Activated CD8-positive, alpha-beta memory T cell treated with anti-CD3 and anti-CD28 coated beads, Interleukin-2, amount 10 ng/mL, durations not matched to agents 7 days and 5 days (primary cell): Measurements from ENCODE around the gene PTGIR. TPM values are rescaled to one million over a fixed set of nuclear protein-coding genes. Genes with fewer than 3 reads are reported as not detected.
"Not testable (repeated sequence)": the region's sequence is repeated elsewhere in the genome, so short reads cannot be mapped to it uniquely, and the experiment has no call there.

Experiments
- ATAC-seq: fragments of 150-1000 bp; cut with Tn5 transposase; one replicate; pipeline ENCODE4 v1.10.0; 2021; ENCODE audit warnings: moderate library complexity
- CTCF ChIA-PET: fragments of 350-600 bp; sonication (Branson Sonifier 250); formaldehyde crosslinking; loops from one replicate; lab custom pipeline; 2021; ENCODE audit warnings: antibody characterized with exemption; lab: Charles Lee
- DNase-seq: peaks from one replicate; pipeline ENCODE4 v3.0.0-alpha.2; 2020
- H3K27ac Mint-ChIP-seq: one replicate; pipeline ENCODE4 v1.8.0; 2021; ENCODE audit warnings: mild to moderate bottlenecking, mixed read lengths
- H3K27me3 Mint-ChIP-seq: one replicate; pipeline ENCODE4 v1.8.0; 2021; ENCODE audit warnings: mixed read lengths
- H3K36me3 Mint-ChIP-seq: one replicate; pipeline ENCODE4 v1.8.0; 2021; ENCODE audit warnings: mild to moderate bottlenecking, mixed read lengths
- H3K4me1 Mint-ChIP-seq: one replicate; pipeline ENCODE4 v1.8.0; 2021; ENCODE audit warnings: mixed read lengths
- H3K4me3 Mint-ChIP-seq: one replicate; pipeline ENCODE4 v1.8.0; 2021; ENCODE audit warnings: mild to moderate bottlenecking, moderate library complexity, mixed read lengths
- H3K9me3 Mint-ChIP-seq: one replicate; pipeline ENCODE4 v1.8.0; 2022; ENCODE audit warnings: low read depth, mixed read lengths
- total RNA-seq, 2 experiments: library from RNA; stranded (reverse); gene quantifications; one replicate each; pipeline ENCODE4 v1.2.3, GENCODE V29; 2021

PTGIR gene
- total RNA-seq, 2 experiments from 2014 or later, result 1.8 to 27.5 TPM

DNA sequence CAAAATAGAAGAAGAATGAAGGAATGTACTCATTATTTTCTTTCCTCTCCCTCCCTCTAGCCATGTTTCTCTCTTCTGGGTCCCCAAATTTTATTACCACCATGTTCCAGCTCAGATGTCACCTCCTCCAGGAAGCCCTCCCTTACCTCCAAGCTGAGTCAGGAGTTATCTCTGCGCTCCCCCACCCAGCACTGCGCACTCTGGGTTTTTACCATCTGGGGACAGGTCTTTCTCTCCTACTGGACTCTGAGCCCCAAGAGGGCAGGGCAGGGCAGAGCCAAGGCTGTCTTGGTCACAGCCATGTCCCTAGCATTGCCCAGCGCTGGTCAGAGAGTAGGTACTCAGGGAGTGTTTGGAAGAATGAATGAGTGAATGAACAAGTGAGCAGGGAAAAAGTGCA lies 8.2 kb upstream of the PTGIR start:
- CTCF ChIA-PET, result interaction anchor here (1.3 to 14.6 kb wide), 3 partner anchors 16 to 121 kb away, joined by 4 to 143 read pairs (median 27); partner anchors contain the start of gene DACT3
- Mint-ChIP-seq H3K27me3 (peaks cover 31% of the 10 kb centered on the region), H3K4me1 (peaks cover 17% of the 10 kb centered on the region), H3K4me3 (no peak overlapping the region), H3K27ac (no peak overlapping the region), H3K9me3 (no peaks in the 10 kb centered on the region), H3K36me3 (no peaks in the 10 kb centered on the region)
- ATAC-seq (no peak), DNase-seq (no peak)

DNA sequence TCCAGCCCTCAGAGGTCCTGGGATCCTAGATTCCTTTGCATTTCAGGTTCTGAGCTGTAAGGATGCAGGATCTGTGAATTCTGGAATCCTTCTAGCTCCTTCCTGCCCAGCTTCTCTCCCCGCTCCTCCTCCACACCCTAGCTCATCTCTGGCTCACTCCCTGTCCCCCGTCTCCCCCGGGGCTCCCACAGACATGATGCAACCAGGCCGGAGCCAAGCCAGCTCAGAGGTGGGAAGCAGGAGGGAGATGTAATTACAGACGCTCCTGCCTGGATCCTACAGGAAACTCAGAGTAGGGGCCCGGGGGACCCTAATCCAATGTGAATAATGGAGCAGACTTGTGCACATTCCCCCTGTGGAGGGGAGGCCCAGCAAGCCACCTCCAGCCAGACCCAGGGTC lies 6.6 kb upstream of the PTGIR start:
- Mint-ChIP-seq H3K27ac (no peak overlapping the region), H3K9me3 (no peaks in the 10 kb centered on the region), H3K27me3 (peaks cover 31% of the 10 kb centered on the region), H3K36me3 (no peaks in the 10 kb centered on the region), H3K4me1 (peaks cover 19% of the 10 kb centered on the region), H3K4me3 (no peak overlapping the region)
- DNase-seq, result no peak
- CTCF ChIA-PET, result interaction anchor here (0.6 to 14.6 kb wide), 4 partner anchors 15 to 135 kb away, joined by 3 to 143 read pairs (median 16); partner anchors contain the start of gene DACT3
- ATAC-seq, result no peak

DNA sequence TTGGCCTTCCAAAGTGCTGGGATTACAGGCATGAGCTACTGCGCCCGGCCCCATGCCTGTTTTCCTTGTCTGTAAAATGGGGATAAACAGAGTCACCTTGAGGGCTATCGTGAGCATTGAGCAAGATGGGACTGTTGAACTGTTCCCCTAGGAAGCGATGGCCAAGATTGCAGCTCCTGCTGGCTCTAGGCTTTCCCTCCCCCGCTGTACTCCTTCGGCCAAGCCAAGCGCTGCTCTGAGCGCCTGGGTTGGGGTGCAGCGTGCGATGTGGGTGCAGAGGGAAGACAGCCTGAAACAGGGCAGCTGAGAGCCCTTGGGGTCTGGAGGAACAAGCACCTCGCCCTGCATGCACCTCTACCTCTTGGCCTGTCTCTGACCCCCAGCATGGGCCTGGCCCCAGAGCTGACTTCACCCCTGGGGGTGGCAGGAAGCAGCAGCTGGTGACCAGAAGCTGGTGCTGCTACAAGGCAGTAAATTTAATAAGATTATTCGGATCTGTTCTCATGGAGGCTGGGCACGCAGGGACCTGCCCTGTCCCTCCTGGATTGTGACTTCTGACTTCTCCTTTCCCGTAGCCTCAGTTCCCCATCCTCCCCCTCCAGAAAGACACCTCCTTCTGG lies 5.8 kb upstream of the PTGIR start:
- peaks cover 17% of the 10 kb centered on the region for H3K4me1 Mint-ChIP-seq
- H3K9me3 Mint-ChIP-seq, result no peaks in the 10 kb centered on the region
- H3K4me3 Mint-ChIP-seq, result no peak overlapping the region
- no peaks in the 10 kb centered on the region for H3K36me3 Mint-ChIP-seq
- ATAC-seq, result no peak
- DNase-seq, result no peak
- H3K27me3 Mint-ChIP-seq, result peaks cover 29% of the 10 kb centered on the region
- CTCF ChIA-PET, result interaction anchor here (0.6 to 14.6 kb wide), 4 partner anchors 14 to 136 kb away, joined by 3 to 143 read pairs (median 16); partner anchors contain the start of gene DACT3
- no peak overlapping the region for H3K27ac Mint-ChIP-seq

DNA sequence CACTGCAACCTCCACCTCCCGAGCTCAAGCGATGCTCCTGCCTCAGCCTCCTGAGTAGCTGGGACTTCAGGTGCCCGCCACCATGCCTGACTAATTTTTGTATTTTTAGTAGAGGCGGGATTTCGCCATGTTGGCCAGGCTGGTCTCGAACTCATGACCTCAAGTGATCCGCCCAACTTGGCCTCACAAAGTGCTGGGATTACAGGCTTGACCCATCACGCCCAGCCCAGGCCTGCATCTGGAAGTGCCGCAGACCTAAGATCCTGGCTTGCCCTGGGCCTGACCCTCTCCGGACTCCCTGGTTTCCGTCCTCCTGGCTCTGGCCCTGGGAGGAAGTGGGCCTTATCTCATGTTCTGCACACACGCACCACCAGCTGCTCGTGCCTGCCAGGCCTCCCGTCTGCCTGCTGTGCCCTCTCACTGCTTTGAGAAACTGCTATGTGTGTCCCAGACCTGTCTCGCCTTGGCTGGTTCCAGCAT lies 4.7 kb upstream of the PTGIR start:
- no peak overlapping the region for H3K27ac Mint-ChIP-seq
- DNase-seq, result no peak
- no peak for ATAC-seq
- peaks cover 20% of the 10 kb centered on the region for H3K4me1 Mint-ChIP-seq
- H3K9me3 Mint-ChIP-seq, result no peaks in the 10 kb centered on the region
- H3K27me3 Mint-ChIP-seq, result peaks cover 24% of the 10 kb centered on the region
- no peak overlapping the region for H3K4me3 Mint-ChIP-seq
- H3K36me3 Mint-ChIP-seq, result no peaks in the 10 kb centered on the region
- CTCF ChIA-PET, result interaction anchor here (0.7 to 14.6 kb wide), 3 partner anchors 13 to 91 kb away, joined by 3 to 143 read pairs (median 4); no protein-coding TSS in a partner anchor

DNA sequence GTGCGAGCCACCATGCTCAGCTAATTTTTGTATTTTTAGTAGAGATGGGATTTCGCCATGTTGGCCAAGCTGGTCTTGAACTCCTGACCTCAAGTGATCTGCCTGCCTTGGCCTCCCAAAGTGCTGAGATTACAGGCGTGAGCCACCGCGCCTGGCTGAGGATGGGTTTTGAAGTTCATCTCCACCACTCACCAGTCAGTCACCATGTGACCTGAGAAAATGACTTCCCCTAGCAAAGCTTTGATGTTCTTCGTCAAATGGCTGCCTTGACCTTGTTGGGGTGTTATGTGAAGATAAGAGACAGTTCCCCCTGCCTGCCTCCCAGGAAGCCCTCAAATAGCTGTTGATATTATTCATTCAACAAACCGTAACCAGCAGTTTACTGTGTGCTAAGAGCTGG lies 4.1 kb upstream of the PTGIR start:
- H3K36me3 Mint-ChIP-seq, H3K9me3 Mint-ChIP-seq, DNase-seq, H3K27ac Mint-ChIP-seq, H3K4me3 Mint-ChIP-seq, ATAC-seq: not testable (repeated sequence)
- Mint-ChIP-seq H3K27me3 (peaks cover 23% of the 10 kb centered on the region), H3K4me1 (peaks cover 19% of the 10 kb centered on the region)
- CTCF ChIA-PET, result interaction anchor here (1.3 to 14.6 kb wide), 3 partner anchors 12 to 90 kb away, joined by 4 to 143 read pairs (median 6); no protein-coding TSS in a partner anchor

DNA sequence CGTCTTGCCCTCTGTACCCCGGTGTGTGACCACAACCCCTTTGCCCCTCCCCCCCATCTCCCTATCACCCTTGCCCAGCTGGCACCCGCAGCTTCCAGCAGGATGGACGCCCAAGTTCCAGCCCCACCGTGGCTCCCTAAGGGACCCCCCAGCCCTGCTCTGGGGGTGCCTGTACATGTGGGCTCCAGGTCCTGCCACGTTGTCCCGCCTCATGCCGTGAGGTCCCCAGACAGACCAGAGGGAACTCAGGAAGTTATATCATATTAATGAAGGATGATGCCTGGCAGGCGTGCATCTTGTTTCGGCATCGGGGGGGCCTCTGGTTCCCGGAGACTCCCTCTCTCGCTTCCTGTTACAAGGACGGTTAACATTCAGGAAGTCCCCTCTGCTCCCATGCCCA lies 1.6 kb upstream of the PTGIR start:
- no peaks in the 10 kb centered on the region for H3K36me3 Mint-ChIP-seq
- no peaks in the 10 kb centered on the region for H3K9me3 Mint-ChIP-seq
- CTCF ChIA-PET, result interaction anchor here (0.6 to 14.6 kb wide), 3 partner anchors 10 to 122 kb away, joined by 3 to 143 read pairs (median 3); partner anchors contain the start of gene DACT3
- H3K4me3 Mint-ChIP-seq, result no peak overlapping the region
- no peak overlapping the region for H3K27ac Mint-ChIP-seq
- ATAC-seq (no peak), DNase-seq (no peak)
- peaks cover 17% of the 10 kb centered on the region for H3K4me1 Mint-ChIP-seq
- peaks cover 1% of the 10 kb centered on the region for H3K27me3 Mint-ChIP-seq

DNA sequence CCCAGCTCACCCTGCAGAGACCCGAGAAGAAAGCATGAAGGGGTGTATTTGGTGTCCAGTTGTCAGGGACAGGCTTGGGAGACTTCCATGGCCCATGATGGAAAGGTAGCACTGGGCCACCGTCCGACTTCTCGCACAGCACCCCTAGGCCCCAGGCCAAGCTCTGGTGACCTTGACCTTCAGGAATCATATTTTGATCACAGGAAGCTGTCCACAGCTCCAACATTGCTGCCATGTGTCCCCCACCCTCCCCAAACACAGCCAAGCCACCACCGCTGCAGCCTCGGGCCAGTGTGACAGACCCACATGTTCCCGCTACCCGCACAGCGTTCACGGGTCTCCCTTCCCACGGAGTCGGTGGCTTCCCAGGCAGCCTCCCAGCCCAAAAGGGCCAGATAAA lies 842 bp upstream of the PTGIR start:
- Mint-ChIP-seq H3K27ac (no peak overlapping the region), H3K36me3 (no peaks in the 10 kb centered on the region), H3K4me1 (peaks cover 19% of the 10 kb centered on the region), H3K9me3 (no peaks in the 10 kb centered on the region), H3K4me3 (no peak overlapping the region), H3K27me3 (no peaks in the 10 kb centered on the region)
- ATAC-seq (no peak), DNase-seq (no peak)
- CTCF ChIA-PET, result interaction anchor here (0.5 to 14.6 kb wide), 4 partner anchors 9 to 123 kb away, joined by 3 to 143 read pairs (median 3); no protein-coding TSS in a partner anchor

DNA sequence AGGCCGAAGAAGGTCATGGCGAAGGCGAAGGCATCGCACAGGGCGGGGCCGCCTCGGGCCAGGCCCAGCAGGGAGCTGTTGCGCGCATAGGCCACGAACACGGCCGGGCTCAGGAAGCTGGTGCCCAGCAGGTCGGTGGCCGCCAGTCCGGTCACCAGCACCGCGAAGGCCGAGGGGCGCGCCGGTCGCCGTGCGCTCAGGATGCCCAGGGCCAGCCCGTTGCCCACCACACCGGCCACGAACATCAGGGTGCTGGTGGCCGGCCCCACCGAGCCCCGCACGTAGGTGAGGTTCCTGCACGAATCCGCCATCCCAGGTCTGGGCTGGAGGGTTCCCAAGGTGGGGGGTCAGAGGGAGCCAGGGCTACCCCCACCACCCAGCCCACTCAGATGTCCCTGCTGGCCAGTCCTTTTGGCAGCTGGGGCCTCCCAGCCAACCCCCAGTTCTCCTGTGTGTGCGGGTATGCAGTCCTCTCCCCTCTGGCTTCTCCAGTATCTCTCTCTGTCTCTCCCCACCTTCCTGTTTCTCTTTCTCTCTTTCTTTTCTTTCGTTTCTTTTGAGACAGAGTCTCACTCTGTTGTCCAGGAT lies 880 bp downstream of the PTGIR start:
- Mint-ChIP-seq H3K4me3 (peak overlapping the region; percentile 30), H3K36me3 (no peaks in the 10 kb centered on the region), H3K27me3 (no peaks in the 10 kb centered on the region), H3K4me1 (peaks cover 31% of the 10 kb centered on the region), H3K27ac (peak overlapping the region; percentile 60), H3K9me3 (no peaks in the 10 kb centered on the region)
- DNase-seq (no peak), ATAC-seq (no peak)
- CTCF ChIA-PET, result interaction anchor here (14.6 kb wide), 1 partner anchor 7 kb away, joined by 143 read pairs; no protein-coding TSS in a partner anchor

DNA sequence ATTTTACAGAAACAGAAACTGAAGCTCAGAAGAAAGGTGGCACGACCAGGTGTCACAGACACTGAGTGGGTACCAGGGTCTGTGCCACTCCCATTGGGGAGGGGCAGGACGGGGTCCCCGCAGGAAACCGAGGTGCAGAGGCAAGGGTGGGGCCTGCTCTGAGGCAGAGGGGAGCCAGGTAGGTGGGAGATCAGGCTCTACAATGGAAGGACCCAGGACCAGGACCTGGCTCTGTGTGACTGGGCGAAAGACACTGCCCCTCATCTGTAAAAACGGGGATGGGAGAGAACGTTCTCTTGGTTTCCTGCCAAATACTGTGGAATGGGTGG lies 2.8 kb downstream of the PTGIR start:
- no peak for DNase-seq
- CTCF ChIA-PET, result interaction anchor here (1.0 to 14.6 kb wide), 5 partner anchors 5 to 51 kb away, joined by 3 to 143 read pairs (median 9); partner anchors contain the start of genes DACT3 and PTGIR
- no peaks in the 10 kb centered on the region for H3K27me3 Mint-ChIP-seq
- peaks cover 43% of the 10 kb centered on the region for H3K4me1 Mint-ChIP-seq
- no peak overlapping the region for H3K27ac Mint-ChIP-seq
- ATAC-seq, result no peak
- H3K36me3 Mint-ChIP-seq, result no peaks in the 10 kb centered on the region
- no peaks in the 10 kb centered on the region for H3K9me3 Mint-ChIP-seq
- no peak overlapping the region for H3K4me3 Mint-ChIP-seq

DNA sequence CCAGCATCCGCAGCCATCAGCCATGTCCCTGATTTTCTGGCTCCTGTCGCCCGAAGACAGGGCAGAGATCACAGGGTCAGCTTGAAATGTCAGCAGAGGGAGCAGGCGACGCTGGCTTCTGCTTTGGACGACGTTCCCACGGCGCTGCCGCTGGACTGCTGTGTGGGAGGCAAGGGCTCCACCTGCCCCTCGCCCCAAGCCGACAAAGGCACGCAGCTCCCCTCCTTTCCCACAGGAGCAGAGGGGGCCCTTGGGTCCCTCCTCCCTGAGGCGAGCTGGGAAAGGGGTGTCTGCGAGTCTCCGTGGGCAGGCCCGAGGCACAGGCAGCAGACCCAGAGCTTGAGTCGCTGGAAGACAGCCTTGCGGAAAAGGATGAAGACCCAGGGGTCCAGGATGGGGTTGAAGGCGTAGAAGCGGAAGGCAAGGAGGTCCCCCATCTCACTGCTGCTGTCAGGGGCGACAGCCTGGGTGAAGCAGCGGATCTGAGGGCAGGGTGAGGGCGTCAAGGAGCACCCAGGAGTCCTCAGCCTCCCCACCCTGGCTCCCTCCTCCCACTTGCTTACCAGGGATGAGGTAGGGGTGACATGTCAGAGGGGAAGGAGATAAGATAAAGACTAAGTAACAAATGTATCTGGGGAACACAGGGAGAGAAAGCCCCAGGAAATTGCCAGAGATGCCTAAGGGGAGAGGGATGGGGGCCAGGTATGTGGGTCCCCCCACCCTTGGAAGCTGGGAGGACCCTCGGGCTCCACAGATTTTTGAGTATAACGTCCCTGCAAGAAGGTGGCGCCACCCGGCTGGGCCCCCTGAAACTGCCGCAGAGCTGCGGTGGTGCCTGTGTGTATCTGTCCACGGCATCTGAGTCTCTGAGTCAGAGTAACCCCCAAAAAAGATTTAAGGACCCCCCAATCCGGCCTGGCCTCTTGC lies 3.4 kb downstream of the PTGIR start:
- DNase-seq (no peak), ATAC-seq (no peak)
- Mint-ChIP-seq H3K36me3 (no peaks in the 10 kb centered on the region), H3K4me3 (no peak overlapping the region), H3K27me3 (no peaks in the 10 kb centered on the region), H3K4me1 (peaks cover 47% of the 10 kb centered on the region), H3K9me3 (no peaks in the 10 kb centered on the region), H3K27ac (no peak overlapping the region)
- CTCF ChIA-PET, result interaction anchor here (1.0 to 14.6 kb wide), 7 partner anchors 5 to 219 kb away, joined by 3 to 143 read pairs (median 4); partner anchors contain the start of genes DACT3 and PTGIR

DNA sequence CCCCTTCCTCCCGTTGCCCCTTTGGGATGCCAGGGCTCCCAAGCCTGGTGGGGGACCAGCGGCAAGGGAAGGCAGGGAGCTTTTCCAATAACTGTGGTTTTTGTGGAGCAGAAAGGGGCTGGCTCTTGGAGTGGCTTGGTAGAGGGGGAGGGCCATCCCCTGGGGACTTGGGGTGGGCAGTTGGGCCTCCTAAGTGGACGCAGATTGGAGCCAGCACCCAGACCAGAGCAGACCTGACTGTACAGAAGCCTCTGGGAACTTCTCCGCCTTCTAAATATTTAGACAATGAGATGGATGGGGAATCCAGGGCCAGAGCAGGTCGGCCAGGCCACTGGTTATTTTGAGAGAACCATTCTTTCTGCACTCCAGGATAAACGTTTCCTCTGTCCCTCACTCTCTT lies 4.2 kb downstream of the PTGIR start:
- CTCF ChIA-PET, result interaction anchor here (1.1 to 14.6 kb wide), 7 partner anchors 4 to 220 kb away, joined by 3 to 143 read pairs (median 4); partner anchors contain the start of genes DACT3 and PTGIR
- Mint-ChIP-seq H3K27me3 (no peaks in the 10 kb centered on the region), H3K4me1 (peaks cover 52% of the 10 kb centered on the region), H3K9me3 (no peaks in the 10 kb centered on the region), H3K27ac (no peak overlapping the region), H3K4me3 (no peak overlapping the region), H3K36me3 (no peaks in the 10 kb centered on the region)
- ATAC-seq (no peak), DNase-seq (no peak)

DNA sequence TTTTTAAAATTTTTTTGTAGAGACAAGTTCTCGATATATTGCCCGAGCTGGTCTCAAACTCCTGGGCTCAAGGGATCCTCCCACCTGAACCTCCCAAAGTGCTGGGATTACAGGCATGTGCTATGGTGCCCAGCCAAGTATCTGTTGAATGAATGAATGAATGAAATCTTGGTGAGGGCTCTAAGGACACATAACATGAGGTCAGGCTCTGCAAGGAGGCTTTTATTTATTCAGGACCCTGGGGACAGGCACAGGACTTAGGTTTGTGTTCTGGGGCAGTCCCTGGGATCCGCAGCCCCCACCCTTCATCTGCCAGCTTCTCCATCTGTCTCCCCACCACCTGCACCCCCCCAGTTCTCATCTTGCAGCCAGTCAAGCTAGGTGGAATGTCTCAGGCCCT lies 4.6 kb downstream of the PTGIR start:
- CTCF ChIA-PET, result interaction anchor here (1.1 to 14.6 kb wide), 8 partner anchors 3 to 220 kb away, joined by 3 to 143 read pairs (median 4); partner anchors contain the start of gene PTGIR
- Mint-ChIP-seq H3K27ac (no peak overlapping the region), H3K36me3 (no peaks in the 10 kb centered on the region), H3K27me3 (no peaks in the 10 kb centered on the region), H3K4me1 (peaks cover 52% of the 10 kb centered on the region), H3K4me3 (no peak overlapping the region), H3K9me3 (no peaks in the 10 kb centered on the region)
- DNase-seq (no peak), ATAC-seq (no peak)
